HUES48 (cell line): ENCODE measurements around the gene C15orf61.
A peak's percentile ranks its signal among the peaks of the same experiment; 100 is the strongest.

Source experiments
- H3K27ac ChIP-seq: one replicate; pipeline ENCODE4 v1.7.0; 2013; ENCODE audit warnings: low read depth, low read length, inconsistent platforms
- H3K27me3 ChIP-seq: 2 replicates; pipeline ENCODE4 v1.6.1; 2013; ENCODE audit warnings: mild to moderate bottlenecking, low read length; ENCODE audit not compliant: control insufficient read depth, insufficient read depth
- H3K36me3 ChIP-seq: 2 replicates; pipeline ENCODE4 v1.6.1; 2013; ENCODE audit warnings: low read length; ENCODE audit not compliant: control insufficient read depth, insufficient read depth
- H3K4me1 ChIP-seq: 2 replicates; pipeline ENCODE4 v1.6.1; 2013; ENCODE audit warnings: mild to moderate bottlenecking, low read length; ENCODE audit not compliant: control insufficient read depth, insufficient read depth
- H3K4me3 ChIP-seq: 2 replicates; pipeline ENCODE4 v1.5.1; 2013; ENCODE audit warnings: mild to moderate bottlenecking, low read depth, low read length
- H3K9ac ChIP-seq: 2 replicates; pipeline ENCODE4 v1.6.1; 2013; ENCODE audit warnings: mild to moderate bottlenecking, low read depth, low read length, moderate library complexity
- H3K9me3 ChIP-seq: 2 replicates; pipeline ENCODE4 v1.6.1; 2013; ENCODE audit warnings: low read length; ENCODE audit not compliant: control insufficient read depth, insufficient read depth

The C15orf61 gene

GRCh38 chr15:67551207-67551743 is 30.3 kb downstream of the C15orf61 start:
- H3K27me3 ChIP-seq, result no peaks in the 10 kb centered on the region
- peaks cover 15% of the 10 kb centered on the region; the same call in 1 of the 2 replicates for H3K36me3 ChIP-seq
- H3K27ac ChIP-seq, result no peak overlapping the region
- peaks cover 21% of the 10 kb centered on the region for H3K4me1 ChIP-seq
- no peak overlapping the region for H3K4me3 ChIP-seq
- no peak overlapping the region for H3K9ac ChIP-seq
- H3K9me3 ChIP-seq, result no peaks in the 10 kb centered on the region

- H3K4me1 ChIP-seq, result peaks cover 16% of the 10 kb centered on the region
- no peaks in the 10 kb centered on the region for H3K9me3 ChIP-seq
- no peaks in the 10 kb centered on the region for H3K27me3 ChIP-seq
- H3K9ac ChIP-seq, result no peak overlapping the region
- H3K36me3 ChIP-seq, result peaks cover 16% of the 10 kb centered on the region; the same call in 1 of the 2 replicates
- no peak overlapping the region for H3K4me3 ChIP-seq
- H3K27ac ChIP-seq, result no peak overlapping the region
Measured at GRCh38 chr15:67554580-67554979, 33.6 kb downstream of the C15orf61 start.

GRCh38 chr15:67556976-67557570 is 36.1 kb downstream of the C15orf61 start:
- no peak overlapping the region for H3K27ac ChIP-seq
- H3K9me3 ChIP-seq, result no peaks in the 10 kb centered on the region
- no peak overlapping the region for H3K9ac ChIP-seq
- no peak overlapping the region for H3K4me3 ChIP-seq
- H3K36me3 ChIP-seq, result 0 out of 2 replicates have a peak, but pooled peaks cover 5% of the 10 kb centered on the region
- no peaks in the 10 kb centered on the region for H3K27me3 ChIP-seq
- H3K4me1 ChIP-seq, result peaks cover 17% of the 10 kb centered on the region

GRCh38 chr15:67558502-67558901 is 37.6 kb downstream of the C15orf61 start:
- Histone ChIP-seq H3K4me1 (peaks cover 18% of the 10 kb centered on the region), H3K36me3 (0 out of 2 replicates have a peak, but pooled peaks cover 5% of the 10 kb centered on the region), H3K4me3 (no peak overlapping the region), H3K9me3 (no peaks in the 10 kb centered on the region), H3K27me3 (no peaks in the 10 kb centered on the region), H3K9ac (no peak overlapping the region), H3K27ac (peak overlapping the region; percentile 0)

- no peak overlapping the region for H3K9ac ChIP-seq
- H3K9me3 ChIP-seq, result no peaks in the 10 kb centered on the region
- no peak overlapping the region for H3K4me3 ChIP-seq
- no peaks in the 10 kb centered on the region for H3K27me3 ChIP-seq
- peaks cover 25% of the 10 kb centered on the region for H3K4me1 ChIP-seq
- H3K36me3 ChIP-seq, result 0 out of 2 replicates have a peak, but pooled peaks cover 5% of the 10 kb centered on the region
- H3K27ac ChIP-seq, result peak overlapping the region; percentile 0
Measured at GRCh38 chr15:67559158-67559557, 38.2 kb downstream of the C15orf61 start.

GRCh38 chr15:67559576-67559975 is 38.6 kb downstream of the C15orf61 start:
- H3K27ac ChIP-seq, result no peak overlapping the region
- H3K9me3 ChIP-seq, result no peaks in the 10 kb centered on the region
- no peak overlapping the region for H3K4me3 ChIP-seq
- no peak overlapping the region for H3K9ac ChIP-seq
- peaks cover 29% of the 10 kb centered on the region for H3K4me1 ChIP-seq
- 0 out of 2 replicates have a peak, but pooled peaks cover 5% of the 10 kb centered on the region for H3K36me3 ChIP-seq
- no peaks in the 10 kb centered on the region for H3K27me3 ChIP-seq

- no peak overlapping the region for H3K27ac ChIP-seq
- H3K9ac ChIP-seq, result no peak overlapping the region
- no peaks in the 10 kb centered on the region for H3K27me3 ChIP-seq
- H3K36me3 ChIP-seq, result 0 out of 2 replicates have a peak, but pooled peaks cover 5% of the 10 kb centered on the region
- H3K4me3 ChIP-seq, result no peak overlapping the region
- no peaks in the 10 kb centered on the region for H3K9me3 ChIP-seq
- H3K4me1 ChIP-seq, result peaks cover 30% of the 10 kb centered on the region
Measured at GRCh38 chr15:67560320-67560719, 39.4 kb downstream of the C15orf61 start.

- H3K9me3 ChIP-seq, result no peaks in the 10 kb centered on the region
- H3K4me3 ChIP-seq, result no peak overlapping the region
- H3K4me1 ChIP-seq, result peaks cover 34% of the 10 kb centered on the region
- no peaks in the 10 kb centered on the region for H3K27me3 ChIP-seq
- H3K36me3 ChIP-seq, result no peaks in the 10 kb centered on the region
- no peak overlapping the region for H3K9ac ChIP-seq
- H3K27ac ChIP-seq, result no peak overlapping the region
Measured at GRCh38 chr15:67563092-67563491, 42.2 kb downstream of the C15orf61 start.

- Histone ChIP-seq H3K9me3 (no peaks in the 10 kb centered on the region), H3K9ac (no peak overlapping the region), H3K4me3 (no peak overlapping the region), H3K27ac (no peak overlapping the region), H3K36me3 (no peaks in the 10 kb centered on the region), H3K27me3 (no peaks in the 10 kb centered on the region), H3K4me1 (peaks cover 24% of the 10 kb centered on the region)
Measured at GRCh38 chr15:67564021-67564967, 43.4 kb downstream of the C15orf61 start.

GRCh38 chr15:67564968-67565345 is 44.0 kb downstream of the C15orf61 start:
- no peak overlapping the region for H3K9ac ChIP-seq
- no peak overlapping the region for H3K27ac ChIP-seq
- no peaks in the 10 kb centered on the region for H3K27me3 ChIP-seq
- H3K4me3 ChIP-seq, result no peak overlapping the region
- H3K4me1 ChIP-seq, result peaks cover 17% of the 10 kb centered on the region
- no peaks in the 10 kb centered on the region for H3K9me3 ChIP-seq
- no peaks in the 10 kb centered on the region for H3K36me3 ChIP-seq

- no peak overlapping the region for H3K9ac ChIP-seq
- peaks cover 4% of the 10 kb centered on the region for H3K4me1 ChIP-seq
- H3K4me3 ChIP-seq, result no peak overlapping the region
- H3K36me3 ChIP-seq, result no peaks in the 10 kb centered on the region; the same call in 1 of the 2 replicates
- no peak overlapping the region for H3K27ac ChIP-seq
- no peaks in the 10 kb centered on the region for H3K27me3 ChIP-seq
- no peaks in the 10 kb centered on the region for H3K9me3 ChIP-seq
Measured at GRCh38 chr15:67569668-67570067, 48.7 kb downstream of the C15orf61 start.
